Lung (tissue), 12 donors: ENCODE results near the gene ADCY6. TPM values are rescaled to one million over a fixed set of nuclear protein-coding genes. Genes with fewer than 3 reads are reported as not detected.
"Not testable (repeated sequence)": the region's sequence is repeated elsewhere in the genome, so short reads cannot be mapped to it uniquely, and the experiment has no call there.

Experiments
- ATAC-seq: fragments of 200-7000 bp; cut with Tn5 transposase; one replicate; pipeline ENCODE4 v1.9.1; 2020; ENCODE audit warnings: moderate number of reproducible peaks; ENCODE audit not compliant: insufficient read depth, low FRiP score
- DNase-seq, 3 donors: peaks; one replicate each; pipeline ENCODE4 v3.0.0-alpha.2; 2013 to 2017
- H3K27ac ChIP-seq, 2 donors: one replicate each; pipeline ENCODE4 v1.5.1; 2013; ENCODE audit warnings: mild to moderate bottlenecking in 2 of 2, moderate library complexity in 2 of 2, control low read depth in 1 of 2, inconsistent platforms in 1 of 2, low read depth in 1 of 2, low read length in 1 of 2
- H3K27me3 ChIP-seq, 3 donors: one replicate each; pipeline ENCODE4 v1.5.1; 2013; ENCODE audit warnings: low read length in 2 of 3; ENCODE audit not compliant: control insufficient read depth in 3 of 3, insufficient read depth in 3 of 3
- H3K36me3 ChIP-seq, 4 donors: one replicate each; pipeline ENCODE4 v1.5.1; 2013; ENCODE audit warnings: low read length in 4 of 4, mild to moderate bottlenecking in 1 of 4, moderate library complexity in 1 of 4; ENCODE audit not compliant: control insufficient read depth in 4 of 4, insufficient read depth in 4 of 4
- H3K4me1 ChIP-seq, 5 donors: one replicate each; pipeline ENCODE4 v1.5.1; 2013; ENCODE audit warnings: low read length in 5 of 5, mild to moderate bottlenecking in 2 of 5, moderate library complexity in 1 of 5; ENCODE audit not compliant: control insufficient read depth in 5 of 5, insufficient read depth in 5 of 5
- H3K4me3 ChIP-seq: one replicate; pipeline ENCODE4 v1.5.1; 2013; ENCODE audit warnings: mild to moderate bottlenecking, control low read depth, moderate library complexity
- H3K9ac ChIP-seq, 2 donors: one replicate each; pipeline ENCODE4 v1.5.1; 2013; ENCODE audit warnings: low read length in 2 of 2, control low read depth in 1 of 2; ENCODE audit not compliant: insufficient read depth in 1 of 2
- H3K9me3 ChIP-seq, 4 donors: one replicate each; pipeline ENCODE4 v1.5.1; 2013; ENCODE audit warnings: low read length in 3 of 4, mild to moderate bottlenecking in 1 of 4, moderate library complexity in 1 of 4; ENCODE audit not compliant: control insufficient read depth in 4 of 4, insufficient read depth in 3 of 4
- WGBS, 2 donors: extraction: QIAGEN DNeasy Blood & Tissue Kit; methylation state at CpG; one replicate each; pipeline ENCODE4 v1.1.7; 2013; 5-methylcytosine and 5-hydroxymethylcytosine counted together
- polyA plus RNA-seq, 2 donors: library from polyadenylated mRNA; stranded (reverse); fragments of 200-250 nt; gene quantifications; one replicate each; pipeline ENCODE4 v1.2.1, GENCODE V29; 2013
- total RNA-seq, 2 donors: library from RNA; depleted of rRNA in 1 of 2; stranded (reverse); fragments of >200 nt in 1 of 2; gene quantifications; one replicate each; pipeline ENCODE4 v1.2.1, GENCODE V29; 2014 to 2021
- TF ChIP-seq, protein P1 (sequence below): IDR thresholded peaks from 2 replicates; pipeline ENCODE4 v1.5.1; 2012; ENCODE audit warnings: mild to moderate bottlenecking; ENCODE audit errors: control extremely low read depth, extremely low read depth
- donor health status: control.
- donor health status: control.
- donor health status: Bipolar disorder and iron deficiency.
- donor health status: healthy.
- donor health status: DM: yes; HTN: yes; CAD: no.

The ADCY6 gene
- total and polyA plus RNA-seq, 4 donors: 14.4 to 37.0 (median 26.2) TPM

GRCh38 chr12:48728807-48729206, 60.1 kb downstream of the ADCY6 start:
- no peak overlapping the region for H3K27ac ChIP-seq

DNA sequence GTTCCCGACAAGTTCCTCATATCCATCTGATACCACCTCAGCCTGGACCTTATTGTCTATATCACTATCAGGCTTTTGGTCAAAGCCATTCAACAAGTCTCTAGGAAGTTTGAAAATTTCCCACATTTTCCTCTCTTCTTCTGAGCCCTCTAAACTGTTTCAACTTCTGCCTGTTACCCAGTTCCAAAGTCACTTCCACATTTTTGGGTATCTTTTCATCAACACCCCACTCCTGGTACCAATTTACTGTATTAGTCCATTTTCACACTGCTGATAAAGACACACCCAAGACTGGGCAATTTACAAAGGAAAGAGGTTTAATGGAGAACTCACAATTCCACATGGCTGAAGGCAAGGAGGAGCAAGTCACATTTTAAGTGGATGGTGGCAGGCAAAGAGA, 68.2 kb downstream of the ADCY6 start:
- H3K4me3 ChIP-seq, DNase-seq, H3K36me3 ChIP-seq, H3K9ac ChIP-seq, H3K9me3 ChIP-seq, H3K27me3 ChIP-seq, ATAC-seq, H3K4me1 ChIP-seq, H3K27ac ChIP-seq: not testable (repeated sequence)
- WGBS, 2 donors: 94 to 97% methylated on average over 1 of the region's 1 CpG

More at GRCh38 chr12:48728807-48729206, 60.1 kb downstream of the ADCY6 start:
- ATAC-seq (no peak), DNase-seq (no peak)
- TF ChIP-seq, protein P1, sequence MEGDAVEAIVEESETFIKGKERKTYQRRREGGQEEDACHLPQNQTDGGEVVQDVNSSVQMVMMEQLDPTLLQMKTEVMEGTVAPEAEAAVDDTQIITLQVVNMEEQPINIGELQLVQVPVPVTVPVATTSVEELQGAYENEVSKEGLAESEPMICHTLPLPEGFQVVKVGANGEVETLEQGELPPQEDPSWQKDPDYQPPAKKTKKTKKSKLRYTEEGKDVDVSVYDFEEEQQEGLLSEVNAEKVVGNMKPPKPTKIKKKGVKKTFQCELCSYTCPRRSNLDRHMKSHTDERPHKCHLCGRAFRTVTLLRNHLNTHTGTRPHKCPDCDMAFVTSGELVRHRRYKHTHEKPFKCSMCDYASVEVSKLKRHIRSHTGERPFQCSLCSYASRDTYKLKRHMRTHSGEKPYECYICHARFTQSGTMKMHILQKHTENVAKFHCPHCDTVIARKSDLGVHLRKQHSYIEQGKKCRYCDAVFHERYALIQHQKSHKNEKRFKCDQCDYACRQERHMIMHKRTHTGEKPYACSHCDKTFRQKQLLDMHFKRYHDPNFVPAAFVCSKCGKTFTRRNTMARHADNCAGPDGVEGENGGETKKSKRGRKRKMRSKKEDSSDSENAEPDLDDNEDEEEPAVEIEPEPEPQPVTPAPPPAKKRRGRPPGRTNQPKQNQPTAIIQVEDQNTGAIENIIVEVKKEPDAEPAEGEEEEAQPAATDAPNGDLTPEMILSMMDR: no peak
- H3K36me3 ChIP-seq: no peaks in the 10 kb centered on the region
- no peaks in the 10 kb centered on the region for H3K9me3 ChIP-seq
- no peaks in the 10 kb centered on the region for H3K4me1 ChIP-seq
- H3K4me3 ChIP-seq: no peak overlapping the region
- no peak overlapping the region for H3K9ac ChIP-seq
- 54 to 76% methylated on average over 5 of the region's 5 CpGs for WGBS, 2 donors
- no peaks in the 10 kb centered on the region for H3K27me3 ChIP-seq

GRCh38 chr12:48720171-48720570, 68.7 kb downstream of the ADCY6 start:
- not testable (repeated sequence) for H3K36me3 ChIP-seq, H3K9ac ChIP-seq, H3K9me3 ChIP-seq, H3K4me3 ChIP-seq, ATAC-seq, H3K27me3 ChIP-seq, H3K27ac ChIP-seq, H3K4me1 ChIP-seq, DNase-seq
- WGBS, 2 donors: 84 to 88% methylated on average over 2 of the region's 2 CpGs

DNA sequence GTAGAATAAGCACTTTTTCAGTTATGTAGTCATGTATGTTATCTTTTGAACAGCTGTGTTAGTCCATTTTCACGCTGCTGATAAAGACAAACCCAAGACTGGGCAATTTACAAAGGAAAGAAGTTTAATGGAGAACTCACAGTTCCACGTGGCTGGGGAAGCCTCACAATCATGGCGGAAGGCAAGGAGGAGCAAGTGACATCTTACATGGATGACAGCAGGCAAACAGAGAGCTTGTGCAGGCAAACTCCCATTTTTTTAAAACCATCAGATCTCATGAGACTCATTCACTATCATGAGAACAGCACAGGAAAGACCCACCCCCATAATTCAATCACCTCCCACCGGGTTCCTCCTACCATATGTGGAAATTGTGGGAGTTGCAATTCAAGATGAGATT, 69.9 kb downstream of the ADCY6 start:
- H3K4me1 ChIP-seq: peaks cover 5 to 21% (median 6%) of the 10 kb centered on the region in 5 donors
- H3K27ac ChIP-seq, H3K4me3 ChIP-seq, DNase-seq, H3K27me3 ChIP-seq, H3K36me3 ChIP-seq, H3K9ac ChIP-seq, H3K9me3 ChIP-seq, ATAC-seq: not testable (repeated sequence)
- WGBS, 2 donors: 78 to 87% methylated on average over 4 of the region's 4 CpGs

DNA sequence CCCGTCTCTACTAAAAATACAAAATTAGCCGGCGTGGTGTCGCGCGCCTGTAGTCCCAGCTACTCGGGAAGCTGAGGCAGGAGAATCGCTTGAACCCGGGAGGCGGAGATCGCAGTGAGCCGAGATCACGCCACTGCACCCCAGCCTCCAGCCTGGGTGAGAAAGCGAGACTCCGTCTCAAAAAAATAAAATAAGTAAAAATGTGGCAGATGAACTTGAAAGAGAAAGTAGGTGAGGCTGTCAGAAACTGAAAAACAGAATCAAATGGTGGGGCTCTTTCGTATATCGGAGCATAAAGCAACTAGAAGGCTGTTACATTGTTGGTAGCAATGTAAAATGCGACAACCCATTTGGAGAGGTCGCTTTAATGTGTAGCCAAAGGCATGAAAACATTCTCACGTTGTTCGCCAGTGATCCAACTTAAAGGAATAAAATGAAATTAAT, 71.6 kb downstream of the ADCY6 start:
- 11 to 13% methylated on average over 21 of the region's 21 CpGs for WGBS, 2 donors
- peak overlapping the region; percentile 58 to 66 for H3K9ac ChIP-seq
- peaks cover 3 to 9% (median 7%) of the 10 kb centered on the region in 4 donors for H3K36me3 ChIP-seq
- peak overlapping the region; percentile 88 to 93 for H3K27ac ChIP-seq
- H3K4me1 ChIP-seq: peaks cover 5 to 24% (median 6%) of the 10 kb centered on the region in 5 donors
- ATAC-seq (no peak), DNase-seq (peak; percentile 21 to 54 (median 24))
- TF ChIP-seq, protein P1: no peak
- H3K27me3 ChIP-seq: no peaks in the 10 kb centered on the region
- H3K4me3 ChIP-seq: peak overlapping the region; percentile 49
- peaks cover 0 to 6% (median 0%) of the 10 kb centered on the region in 4 donors for H3K9me3 ChIP-seq
